PC-9 (cell line): ENCODE data around the gene CLIC6.

Experiments used
- CTCF ChIP-seq: fragments of 200-600 bp; sonication (generic); conservative IDR thresholded peaks from 2 replicates; pipeline ENCODE4 v1.6.1; 2017; ENCODE audit warnings: mixed run types, antibody characterized with exemption, mild to moderate bottlenecking, moderate library complexity
- EZH2 ChIP-seq: fragments of 200-600 bp; sonication (generic); IDR thresholded peaks from 2 replicates; pipeline ENCODE4 v1.8.0; 2017; ENCODE audit warnings: antibody characterized with exemption, low read depth

- no peak for TF ChIP-seq CTCF
- TF ChIP-seq EZH2: no peak
These were observed 76.0 kb downstream of the CLIC6 start for GRCh38 chr21:34744801-34745200.
